Colon (tissue), 2 donors: Measurements from ENCODE around the gene ABCA9.
"Not testable (repeated sequence)": the region's sequence is repeated elsewhere in the genome, so short reads cannot be mapped to it uniquely, and the experiment has no call there.

Experiments used
- FAIRE-seq: peaks from 2 replicates; lab custom pipeline; 2012; peaks lifted over from hg19 to GRCh38; lab: Jason Lieb, UNC
- donor health status: control.
- donor health status: control.

Gene ABCA9

GRCh38 chr17:68954146-68954896, 106.4 kb downstream of the ABCA9 start:
- peak; percentile 5 for FAIRE-seq

- FAIRE-seq: no peak
These were observed 107.3 kb downstream of the ABCA9 start for GRCh38 chr17:68953340-68953997.

GRCh38 chr17:68950725-68951124, 110.0 kb downstream of the ABCA9 start:
- no peak for FAIRE-seq

DNA sequence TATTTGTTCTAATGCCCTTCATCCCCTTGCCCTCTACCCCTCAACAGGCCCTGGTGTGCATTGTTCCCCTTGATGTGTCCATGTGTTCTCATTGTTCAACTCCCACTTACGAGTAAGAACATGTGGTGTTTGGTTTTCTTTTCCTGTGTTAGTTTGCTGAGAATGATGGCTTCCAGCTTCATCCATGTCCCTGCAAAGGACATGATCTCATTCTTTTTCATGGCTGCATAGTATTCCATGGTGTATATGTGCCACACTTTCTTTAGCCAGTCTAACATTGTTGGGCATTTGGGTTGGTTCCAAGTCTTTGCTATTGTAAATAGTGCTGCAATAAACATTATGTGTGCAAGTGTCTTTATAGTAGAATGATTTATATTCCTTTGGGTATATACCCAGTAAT, 112.9 kb downstream of the ABCA9 start:
- not testable (repeated sequence) for FAIRE-seq

DNA sequence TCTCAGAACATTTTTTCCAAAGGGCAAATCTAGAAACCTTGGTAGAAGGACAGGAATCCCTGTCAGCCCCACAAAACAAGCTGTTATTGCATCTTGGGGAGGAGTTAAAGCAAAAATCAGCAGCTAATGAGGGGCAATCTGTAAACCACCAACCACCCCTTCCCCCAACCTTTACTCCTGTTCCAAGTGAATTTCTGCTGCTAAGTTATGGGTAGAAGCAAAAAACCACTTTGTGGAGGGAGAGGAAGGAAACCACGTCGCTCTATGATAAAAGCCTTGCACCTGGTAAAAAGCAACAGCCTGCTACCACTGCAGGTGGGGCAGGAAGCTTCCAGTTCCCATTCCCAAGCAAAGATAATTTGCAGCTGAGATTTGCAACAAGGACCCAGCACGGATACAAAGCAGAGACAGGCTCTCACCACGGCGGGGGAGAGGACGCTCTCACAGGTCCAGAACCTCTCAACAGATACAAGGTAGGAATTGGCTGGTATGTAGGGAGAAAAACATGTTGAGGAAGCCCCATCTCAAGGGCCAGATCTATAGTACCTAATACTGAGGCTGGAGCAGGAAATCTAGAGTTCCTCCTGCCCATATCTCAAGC, 116.2 kb downstream of the ABCA9 start:
- FAIRE-seq: no peak

- FAIRE-seq: not testable (repeated sequence)
These were observed 116.9 kb downstream of the ABCA9 start for GRCh38 chr17:68943812-68944182.

GRCh38 chr17:68943123-68943811, 117.5 kb downstream of the ABCA9 start:
- no peak for FAIRE-seq

- no peak for FAIRE-seq
These were observed 118.3 kb downstream of the ABCA9 start for GRCh38 chr17:68942389-68942788.

GRCh38 chr17:68941761-68942160, 119.0 kb downstream of the ABCA9 start:
- FAIRE-seq: no peak

GRCh38 chr17:68939195-68939594, 121.5 kb downstream of the ABCA9 start:
- no peak for FAIRE-seq

DNA sequence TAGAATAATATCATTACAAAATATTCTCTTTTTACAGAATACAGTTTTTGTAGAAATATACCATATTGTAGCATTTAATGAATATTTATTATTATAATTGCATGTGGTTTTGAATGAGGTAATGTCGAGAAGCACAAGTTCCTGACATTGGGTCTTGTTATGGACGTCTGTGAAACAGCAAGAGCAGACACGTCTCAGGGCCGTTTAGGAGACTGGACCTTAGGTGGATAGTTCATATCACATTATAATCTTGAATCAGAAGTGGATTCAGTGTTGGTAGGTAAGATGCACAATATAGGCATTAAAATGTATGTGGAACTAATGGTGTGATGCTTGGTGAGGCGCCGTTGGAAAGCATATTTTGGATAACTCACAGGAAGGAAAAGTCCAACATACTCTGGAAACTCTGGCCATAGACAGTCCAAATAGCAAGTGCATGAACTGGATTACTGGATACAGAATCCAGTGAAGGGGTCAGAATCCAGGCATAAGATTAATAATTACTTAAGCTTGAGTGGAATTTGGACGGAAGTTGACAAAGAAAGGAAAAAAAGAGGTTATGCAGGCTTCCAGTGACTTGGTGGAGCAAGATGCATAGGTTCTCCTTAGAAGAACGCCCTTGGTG, 122.7 kb downstream of the ABCA9 start:
- no peak for FAIRE-seq

- no peak for FAIRE-seq
These were observed 133.2 kb downstream of the ABCA9 start for GRCh38 chr17:68927516-68927915.

DNA sequence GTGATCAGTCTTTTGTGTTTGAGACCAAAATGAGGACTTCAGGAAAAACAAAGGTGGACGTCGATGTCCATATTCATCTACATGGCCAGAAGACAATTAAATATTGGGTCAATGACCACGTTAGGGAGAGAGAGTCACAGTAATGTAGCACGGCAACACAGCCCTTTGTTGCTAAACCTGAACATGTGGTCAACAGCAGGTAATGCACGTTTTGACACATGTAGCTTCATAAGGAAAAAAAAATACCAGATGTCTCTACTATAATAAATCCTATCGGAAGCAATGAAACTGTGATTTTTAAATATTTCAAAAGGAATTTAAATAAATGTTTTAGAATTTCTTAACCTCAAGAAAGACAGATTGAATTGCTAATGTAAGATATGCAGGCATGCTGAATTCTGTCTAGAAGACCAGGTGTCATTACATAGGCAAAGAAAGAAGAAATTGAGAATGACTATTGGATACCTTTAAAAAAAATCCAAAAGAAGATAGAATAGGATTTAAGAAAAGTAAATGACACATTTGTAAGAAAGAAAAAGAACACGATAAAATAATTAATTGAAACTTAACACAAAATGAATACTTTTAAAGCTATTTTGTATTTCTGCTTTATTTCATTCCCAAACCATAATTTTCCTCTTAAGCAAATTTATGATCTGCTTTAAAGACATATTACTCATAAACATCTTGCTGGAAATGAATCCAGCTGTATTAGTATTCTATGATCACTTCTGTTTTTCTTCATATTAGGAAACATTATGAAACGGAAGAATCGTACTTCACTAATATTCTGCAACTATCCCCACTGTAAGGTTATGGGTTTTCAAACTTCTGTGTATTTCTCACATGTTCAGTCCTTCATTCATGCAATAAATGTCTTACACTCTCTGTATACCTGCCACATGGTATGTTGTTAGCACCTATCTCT, 135.7 kb downstream of the ABCA9 start:
- FAIRE-seq: no peak
